ACC112 (cell line): Measurements from ENCODE around the gene TRNT1.

Source experiments
- H2AFZ ChIP-seq: fragments of 200-600 bp; sonication (generic); one replicate; pipeline ENCODE4 v1.6.0; 2017; ENCODE audit warnings: antibody characterized with exemption, low read length; ENCODE audit not compliant: unreplicated experiment
- H3K27ac ChIP-seq: fragments of 200-600 bp; sonication (generic); 2 replicates; pipeline ENCODE4 v1.5.1; 2014; ENCODE audit warnings: low read depth, mild to moderate bottlenecking, antibody characterized with exemption, low read length, moderate library complexity
- H3K27me3 ChIP-seq: fragments of 200-600 bp; sonication (generic); 2 replicates; pipeline ENCODE4 v1.6.1; 2014; ENCODE audit warnings: mild to moderate bottlenecking, antibody characterized with exemption, low read length, moderate library complexity, mixed read lengths; ENCODE audit not compliant: insufficient read depth
- H3K36me3 ChIP-seq: fragments of 200-600 bp; sonication (generic); 2 replicates; pipeline ENCODE4 v1.6.1; 2016; ENCODE audit warnings: mild to moderate bottlenecking, antibody characterized with exemption, low read length, moderate library complexity, mixed read lengths; ENCODE audit not compliant: insufficient read depth
- H3K4me1 ChIP-seq: fragments of 200-600 bp; sonication (generic); one replicate; pipeline ENCODE4 v1.6.1; 2016; ENCODE audit warnings: low read length, mixed read lengths; ENCODE audit not compliant: insufficient read depth, unreplicated experiment, control insufficient read depth
- H3K4me3 ChIP-seq: fragments of 200-600 bp; sonication (generic); 2 replicates; pipeline ENCODE4 v1.5.1; 2014; ENCODE audit warnings: mild to moderate bottlenecking, low read depth, low read length
- H3K79me2 ChIP-seq: fragments of 200-600 bp; sonication (generic); one replicate; pipeline ENCODE4 v1.6.0; 2016; ENCODE audit warnings: low read length; ENCODE audit not compliant: control insufficient read depth, unreplicated experiment, insufficient read depth

The TRNT1 gene

GRCh38 chr3:3149560-3149959 is 22.8 kb downstream of the TRNT1 start:
- no peaks in the 10 kb centered on the region for H3K79me2 ChIP-seq
- H3K27ac ChIP-seq, result no peak overlapping the region
- peaks cover 4% of the 10 kb centered on the region for H3K4me1 ChIP-seq
- peaks cover 64% of the 10 kb centered on the region for H3K36me3 ChIP-seq
- no peak overlapping the region for H2AFZ ChIP-seq
- no peak overlapping the region for H3K4me3 ChIP-seq
- H3K27me3 ChIP-seq, result no peaks in the 10 kb centered on the region

GRCh38 chr3:3151513-3151912 is 24.8 kb downstream of the TRNT1 start:
- H3K4me1 ChIP-seq, result no peaks in the 10 kb centered on the region
- no peak overlapping the region for H3K27ac ChIP-seq
- peaks cover 58% of the 10 kb centered on the region for H3K36me3 ChIP-seq
- H2AFZ ChIP-seq, result no peak overlapping the region
- no peak overlapping the region for H3K4me3 ChIP-seq
- H3K79me2 ChIP-seq, result no peaks in the 10 kb centered on the region
- H3K27me3 ChIP-seq, result no peaks in the 10 kb centered on the region

DNA sequence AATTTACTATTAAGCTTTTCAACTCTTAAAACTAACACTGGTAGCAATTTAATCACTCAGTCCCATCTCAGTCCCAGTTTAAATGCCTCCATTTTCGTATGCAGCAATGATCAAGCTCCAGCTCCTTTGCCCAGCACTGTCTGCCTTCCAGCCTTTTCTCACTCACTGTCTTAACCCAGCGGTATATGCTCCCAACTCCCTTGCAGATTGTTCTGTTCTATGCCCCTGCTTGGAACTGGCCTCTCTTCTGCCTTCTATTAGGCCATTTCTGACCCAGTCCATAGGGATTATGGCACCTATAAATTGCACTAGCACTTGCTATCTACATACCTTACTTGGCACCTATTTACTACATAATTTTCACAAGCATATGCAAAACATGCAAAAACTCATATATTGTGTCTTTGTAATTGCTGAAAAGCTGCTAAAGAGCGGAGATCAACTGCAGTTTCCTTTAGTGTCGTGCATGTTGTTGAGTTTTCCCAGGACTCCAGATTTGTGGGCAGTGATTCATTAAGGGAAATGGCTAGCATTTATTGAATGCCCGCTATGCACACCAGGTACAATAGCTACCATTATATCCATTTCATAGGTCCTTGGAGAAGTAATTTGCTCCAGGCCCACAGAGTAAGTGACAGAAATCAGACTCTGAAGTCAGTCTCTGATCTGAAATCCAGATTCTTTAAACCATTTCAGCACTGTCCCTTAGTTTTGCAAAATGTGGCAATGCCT is 28.3 kb downstream of the TRNT1 start:
- Histone ChIP-seq H3K27ac (no peak overlapping the region), H3K4me3 (no peak overlapping the region), H3K27me3 (no peaks in the 10 kb centered on the region), H3K36me3 (peaks cover 45% of the 10 kb centered on the region), H2AFZ (no peak overlapping the region), H3K4me1 (no peaks in the 10 kb centered on the region), H3K79me2 (no peaks in the 10 kb centered on the region)

- no peak overlapping the region for H3K4me3 ChIP-seq
- no peak overlapping the region for H2AFZ ChIP-seq
- H3K27me3 ChIP-seq, result no peaks in the 10 kb centered on the region
- H3K27ac ChIP-seq, result no peak overlapping the region
- H3K79me2 ChIP-seq, result no peaks in the 10 kb centered on the region
- H3K36me3 ChIP-seq, result peaks cover 38% of the 10 kb centered on the region
- no peaks in the 10 kb centered on the region for H3K4me1 ChIP-seq
Observed at GRCh38 chr3:3157484-3157883, 30.7 kb downstream of the TRNT1 start.

DNA sequence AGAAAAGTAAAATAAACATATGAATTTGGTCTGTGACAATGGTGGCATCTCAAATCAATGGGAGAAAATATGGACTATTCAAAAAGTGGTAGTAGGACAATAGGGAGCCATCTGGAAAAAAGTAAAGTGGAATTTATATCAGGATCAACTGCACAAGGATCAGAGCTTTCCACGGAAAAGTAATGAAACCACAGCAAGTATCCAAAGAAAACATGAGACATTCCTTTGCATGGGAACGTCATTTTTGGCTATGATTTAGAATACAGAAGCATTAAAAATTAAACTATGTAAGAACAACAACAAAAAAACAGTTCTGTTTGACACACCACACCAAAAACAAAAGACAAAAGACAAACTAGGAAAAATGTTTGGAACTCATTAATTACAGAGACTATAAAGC is 34.1 kb downstream of the TRNT1 start:
- H3K79me2 ChIP-seq, result no peaks in the 10 kb centered on the region
- H3K27ac ChIP-seq, result no peak overlapping the region
- H3K27me3 ChIP-seq, result no peaks in the 10 kb centered on the region
- H3K4me1 ChIP-seq, result no peaks in the 10 kb centered on the region
- no peak overlapping the region for H3K4me3 ChIP-seq
- H2AFZ ChIP-seq, result no peak overlapping the region
- H3K36me3 ChIP-seq, result peaks cover 44% of the 10 kb centered on the region

DNA sequence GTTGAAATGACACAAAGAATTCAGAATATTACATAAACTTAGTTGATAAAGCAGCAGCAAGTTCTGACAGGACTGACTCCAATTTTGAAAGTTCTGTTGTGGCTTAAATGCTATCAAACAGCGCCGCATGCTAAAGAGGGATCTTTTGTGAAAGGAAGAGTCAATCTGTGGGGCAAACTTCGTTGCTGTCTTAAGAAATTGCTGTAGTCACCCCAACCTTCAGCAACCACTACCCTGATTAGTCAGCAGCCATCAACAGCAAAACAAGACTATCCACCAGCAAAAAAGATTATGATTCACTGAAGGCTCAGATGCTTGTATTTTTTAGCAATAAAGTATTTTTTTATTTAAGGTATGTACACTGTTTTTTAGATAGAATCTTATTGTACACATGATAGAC is 38.5 kb downstream of the TRNT1 start:
- Histone ChIP-seq H3K27ac (no peak overlapping the region), H2AFZ (no peak overlapping the region), H3K79me2 (no peaks in the 10 kb centered on the region), H3K4me1 (no peaks in the 10 kb centered on the region), H3K27me3 (no peaks in the 10 kb centered on the region), H3K36me3 (peaks cover 51% of the 10 kb centered on the region), H3K4me3 (no peak overlapping the region)

DNA sequence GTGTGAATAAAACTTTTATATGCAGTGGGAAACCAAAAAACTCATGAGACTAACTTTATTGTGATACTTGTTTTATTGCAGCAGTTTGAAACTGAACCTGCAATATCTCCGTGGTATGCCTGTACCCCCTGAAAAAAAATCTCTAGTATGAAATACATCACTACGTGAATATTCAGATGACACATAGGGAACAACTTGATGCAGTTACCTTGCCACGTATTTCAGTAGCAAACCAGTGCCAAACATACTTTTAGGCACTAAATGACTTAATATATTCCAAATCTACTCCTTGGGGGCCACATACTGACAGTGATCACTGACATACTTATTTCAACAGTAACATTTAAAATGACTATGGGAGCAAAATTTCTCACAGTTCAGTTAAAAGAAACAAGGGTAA is 38.9 kb downstream of the TRNT1 start:
- H3K27me3 ChIP-seq, result no peaks in the 10 kb centered on the region
- H3K79me2 ChIP-seq, result no peaks in the 10 kb centered on the region
- H3K36me3 ChIP-seq, result peaks cover 51% of the 10 kb centered on the region
- H3K4me3 ChIP-seq, result no peak overlapping the region
- H3K4me1 ChIP-seq, result no peaks in the 10 kb centered on the region
- H3K27ac ChIP-seq, result no peak overlapping the region
- H2AFZ ChIP-seq, result no peak overlapping the region

DNA sequence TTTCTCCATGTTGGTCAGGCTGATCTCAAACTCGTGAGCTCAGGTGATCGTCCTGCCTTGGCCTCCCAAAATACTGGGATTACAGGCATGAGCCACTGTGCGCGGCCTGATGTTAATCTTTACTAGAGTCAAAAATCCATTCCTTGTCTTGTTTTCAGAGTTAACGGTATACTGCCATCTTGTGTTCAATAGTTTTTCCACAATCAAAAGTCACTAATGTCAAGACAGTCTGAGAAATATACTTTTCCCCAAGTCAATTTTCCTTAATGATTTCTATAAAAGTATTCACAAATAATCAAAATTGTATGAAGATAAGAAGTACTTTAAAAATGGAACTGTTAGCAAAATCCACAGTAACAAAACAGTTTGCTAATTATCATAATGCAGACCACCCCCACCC is 44.3 kb downstream of the TRNT1 start:
- no peak overlapping the region for H3K27ac ChIP-seq
- H3K79me2 ChIP-seq, result peaks cover 6% of the 10 kb centered on the region
- H2AFZ ChIP-seq, result no peak overlapping the region
- H3K36me3 ChIP-seq, result peaks cover 30% of the 10 kb centered on the region
- H3K4me1 ChIP-seq, result peaks cover 5% of the 10 kb centered on the region
- no peaks in the 10 kb centered on the region for H3K27me3 ChIP-seq
- H3K4me3 ChIP-seq, result no peak overlapping the region

GRCh38 chr3:3172627-3173026 is 45.9 kb downstream of the TRNT1 start:
- Histone ChIP-seq H3K36me3 (peaks cover 16% of the 10 kb centered on the region), H3K79me2 (peaks cover 16% of the 10 kb centered on the region), H3K27ac (0 out of 2 replicates have a peak overlapping the region, but pooled peaks have one; percentile 10), H2AFZ (no peak overlapping the region), H3K4me3 (peak overlapping the region; percentile 42; the same call in 1 of the 2 replicates), H3K4me1 (peaks cover 7% of the 10 kb centered on the region), H3K27me3 (no peaks in the 10 kb centered on the region)

DNA sequence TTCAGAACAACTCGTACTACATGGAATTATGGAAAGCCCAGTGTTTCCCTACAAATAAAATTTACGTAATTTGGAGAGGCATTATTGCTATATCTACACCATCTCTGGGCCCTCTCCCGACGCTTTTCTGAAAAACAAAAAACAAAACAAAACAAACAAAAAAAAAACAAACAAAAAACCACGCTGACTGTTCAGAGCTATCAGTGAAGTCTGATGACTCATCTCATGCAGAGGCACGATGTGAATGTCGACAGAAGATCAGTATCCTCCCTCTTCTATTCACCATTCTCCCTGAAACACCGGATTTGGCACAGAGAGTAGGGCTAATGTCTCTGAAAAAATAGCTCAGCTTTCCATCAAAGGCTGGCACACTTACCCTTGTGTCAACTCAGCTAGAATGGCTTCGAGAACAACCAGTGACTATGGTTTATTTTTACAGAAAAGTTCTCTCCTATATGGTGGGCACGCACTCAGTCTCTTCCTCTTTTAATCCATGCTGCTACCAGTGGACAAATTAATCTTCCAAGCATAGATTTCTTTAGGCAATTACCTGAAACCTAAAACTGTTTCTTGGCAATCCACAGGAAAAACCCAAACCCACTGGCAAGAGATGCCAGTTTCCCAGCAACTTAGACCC is 51.2 kb downstream of the TRNT1 start:
- Histone ChIP-seq H3K36me3 (peaks cover 4% of the 10 kb centered on the region), H3K4me1 (peaks cover 23% of the 10 kb centered on the region), H3K4me3 (peak overlapping the region; percentile 99), H3K79me2 (peaks cover 35% of the 10 kb centered on the region), H3K27ac (no peak overlapping the region), H2AFZ (no peak overlapping the region), H3K27me3 (peaks cover 4% of the 10 kb centered on the region; the same call in 1 of the 2 replicates)
